LNCaP clone FGC (cell line): Measurements from ENCODE around the gene WDR7.

Source experiments
- DNase-seq: peaks from one replicate; pipeline ENCODE4 v3.0.0-alpha.2; 2011; ENCODE audit warnings: low read depth
- H3K4me3 ChIP-seq: 2 replicates; pipeline ENCODE4 v1.5.1; 2011; ENCODE audit warnings: mild to moderate bottlenecking, low read depth, low read length, control low read depth
- TF ChIP-seq, protein P1 (sequence below): IDR thresholded peaks from 2 replicates; pipeline ENCODE4 v1.5.1; 2012; ENCODE audit warnings: mild to moderate bottlenecking; ENCODE audit not compliant: control insufficient read depth, insufficient read depth; ENCODE audit errors: extremely low read depth

Gene WDR7

DNA sequence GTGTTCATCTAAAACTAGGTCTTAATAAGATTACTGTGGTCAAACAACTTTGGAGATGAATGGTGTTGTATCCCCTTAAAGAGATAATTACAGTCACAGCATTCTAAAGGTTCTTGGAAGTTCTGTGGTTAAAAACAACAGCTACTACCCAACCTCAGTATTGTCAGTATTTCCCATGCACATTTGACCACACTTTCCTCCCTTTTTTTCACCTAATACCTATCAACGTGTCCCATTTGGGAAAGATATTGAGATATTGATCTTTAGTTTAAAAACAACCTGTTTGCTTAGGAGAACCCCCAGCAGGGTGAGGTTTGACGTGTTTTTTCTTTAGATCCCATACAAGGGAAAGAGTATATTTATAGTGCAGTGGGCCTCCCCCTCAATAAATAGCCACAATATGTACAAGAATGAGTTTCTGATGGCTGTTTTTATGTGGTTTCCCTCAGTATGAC, 65.6 kb downstream of the WDR7 start:
- H3K4me3 ChIP-seq: no peak overlapping the region
- DNase-seq: no peak
- TF ChIP-seq, protein P1, sequence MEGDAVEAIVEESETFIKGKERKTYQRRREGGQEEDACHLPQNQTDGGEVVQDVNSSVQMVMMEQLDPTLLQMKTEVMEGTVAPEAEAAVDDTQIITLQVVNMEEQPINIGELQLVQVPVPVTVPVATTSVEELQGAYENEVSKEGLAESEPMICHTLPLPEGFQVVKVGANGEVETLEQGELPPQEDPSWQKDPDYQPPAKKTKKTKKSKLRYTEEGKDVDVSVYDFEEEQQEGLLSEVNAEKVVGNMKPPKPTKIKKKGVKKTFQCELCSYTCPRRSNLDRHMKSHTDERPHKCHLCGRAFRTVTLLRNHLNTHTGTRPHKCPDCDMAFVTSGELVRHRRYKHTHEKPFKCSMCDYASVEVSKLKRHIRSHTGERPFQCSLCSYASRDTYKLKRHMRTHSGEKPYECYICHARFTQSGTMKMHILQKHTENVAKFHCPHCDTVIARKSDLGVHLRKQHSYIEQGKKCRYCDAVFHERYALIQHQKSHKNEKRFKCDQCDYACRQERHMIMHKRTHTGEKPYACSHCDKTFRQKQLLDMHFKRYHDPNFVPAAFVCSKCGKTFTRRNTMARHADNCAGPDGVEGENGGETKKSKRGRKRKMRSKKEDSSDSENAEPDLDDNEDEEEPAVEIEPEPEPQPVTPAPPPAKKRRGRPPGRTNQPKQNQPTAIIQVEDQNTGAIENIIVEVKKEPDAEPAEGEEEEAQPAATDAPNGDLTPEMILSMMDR: no peak

DNA sequence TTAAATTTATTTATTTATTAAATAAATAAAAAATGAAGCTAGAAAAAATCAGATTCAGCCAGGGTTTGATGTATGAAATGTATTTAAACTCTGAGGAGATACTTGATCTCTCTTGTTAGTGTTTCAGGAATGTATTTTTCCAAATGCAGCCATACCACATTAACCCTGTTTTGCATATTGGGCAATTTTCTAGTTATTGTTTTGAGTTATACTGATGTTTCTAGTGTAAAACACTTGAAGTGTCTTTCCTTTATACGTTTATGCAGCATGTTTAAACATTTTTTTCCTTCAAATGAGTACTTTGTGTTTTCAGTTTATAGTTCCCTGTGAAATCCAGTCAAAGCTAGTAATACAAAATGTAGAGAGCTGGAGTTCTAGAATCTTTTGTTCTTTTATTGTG, 69.9 kb downstream of the WDR7 start:
- H3K4me3 ChIP-seq: no peak overlapping the region
- TF ChIP-seq, protein P1: no peak
- DNase-seq: no peak

DNA sequence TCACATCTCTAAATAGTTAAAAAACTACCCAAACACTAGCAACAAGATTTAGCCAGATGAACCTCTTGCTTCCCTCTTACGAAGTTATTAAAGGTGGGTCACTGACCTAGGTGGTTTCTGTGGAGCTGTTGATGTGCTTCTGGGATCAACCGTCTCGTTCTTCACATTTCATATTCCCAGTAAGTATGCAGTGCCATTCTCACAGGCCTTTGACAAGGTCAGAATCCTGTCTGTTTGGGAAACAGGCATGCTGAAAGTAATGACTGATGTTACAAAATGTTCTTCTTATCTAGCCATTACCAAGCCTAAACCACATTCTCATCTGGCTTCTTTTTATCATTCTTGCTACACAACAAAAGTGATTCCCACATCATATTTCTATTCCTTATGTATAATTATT, 70.3 kb downstream of the WDR7 start:
- no peak for DNase-seq
- TF ChIP-seq, protein P1: no peak
- no peak overlapping the region for H3K4me3 ChIP-seq

DNA sequence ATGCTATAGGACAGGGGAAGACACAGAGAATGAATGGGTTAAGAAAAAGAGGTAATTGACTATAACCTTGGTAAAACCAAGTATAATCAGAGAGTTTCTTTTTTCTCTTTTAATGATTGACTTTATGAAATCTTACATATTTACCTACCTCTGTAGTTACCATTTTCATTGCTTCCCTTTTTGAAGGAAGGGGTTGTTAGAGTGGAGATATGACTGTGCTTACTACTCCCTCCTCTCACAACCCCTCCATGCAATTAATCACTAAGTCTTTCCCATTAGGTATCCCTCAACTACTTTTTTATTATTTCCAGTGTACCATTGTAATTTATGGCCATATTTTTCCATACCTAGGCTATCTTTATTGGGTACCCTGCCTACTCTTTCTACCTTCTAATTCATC, 71.4 kb downstream of the WDR7 start:
- DNase-seq: no peak
- TF ChIP-seq, protein P1: no peak
- no peak overlapping the region for H3K4me3 ChIP-seq

DNA sequence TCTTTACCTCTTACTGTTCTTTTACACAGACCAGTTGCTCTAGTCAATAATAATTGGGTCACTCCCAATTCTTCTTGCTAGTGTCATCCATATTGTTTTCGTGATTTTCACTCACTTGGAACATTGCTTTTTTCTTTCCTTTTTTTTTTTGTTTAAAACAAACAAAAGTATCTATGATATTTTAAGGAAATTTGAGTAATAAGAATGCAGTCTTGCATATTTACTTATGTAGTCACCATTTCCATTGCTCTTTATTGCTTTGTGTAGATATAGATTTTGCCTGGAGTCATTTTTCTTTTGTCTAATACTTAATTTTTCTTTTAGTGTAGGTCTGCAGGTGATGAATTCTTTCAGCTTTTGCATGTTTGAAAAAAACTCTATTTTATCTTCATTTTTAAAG, 71.9 kb downstream of the WDR7 start:
- TF ChIP-seq, protein P1: no peak
- no peak for DNase-seq
- H3K4me3 ChIP-seq: no peak overlapping the region

DNA sequence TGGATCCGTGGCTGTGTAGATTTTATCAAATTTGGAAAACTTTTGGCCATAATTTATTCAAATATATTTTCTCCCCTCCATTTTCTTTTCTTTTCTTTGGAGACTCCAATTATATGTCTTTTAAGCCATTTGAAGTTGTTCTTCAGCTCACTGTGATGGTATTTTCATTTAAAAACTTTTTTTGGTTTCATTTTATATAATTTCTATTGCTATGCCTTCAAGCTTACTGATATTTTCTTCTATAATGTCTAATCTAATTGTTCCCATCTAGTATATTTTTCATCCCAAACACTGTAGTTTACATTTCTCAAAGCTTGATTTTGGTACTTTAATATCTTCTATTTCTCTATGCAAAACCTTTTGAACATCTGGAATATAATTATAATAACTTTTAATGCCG, 72.5 kb downstream of the WDR7 start:
- TF ChIP-seq, protein P1: no peak

DNA sequence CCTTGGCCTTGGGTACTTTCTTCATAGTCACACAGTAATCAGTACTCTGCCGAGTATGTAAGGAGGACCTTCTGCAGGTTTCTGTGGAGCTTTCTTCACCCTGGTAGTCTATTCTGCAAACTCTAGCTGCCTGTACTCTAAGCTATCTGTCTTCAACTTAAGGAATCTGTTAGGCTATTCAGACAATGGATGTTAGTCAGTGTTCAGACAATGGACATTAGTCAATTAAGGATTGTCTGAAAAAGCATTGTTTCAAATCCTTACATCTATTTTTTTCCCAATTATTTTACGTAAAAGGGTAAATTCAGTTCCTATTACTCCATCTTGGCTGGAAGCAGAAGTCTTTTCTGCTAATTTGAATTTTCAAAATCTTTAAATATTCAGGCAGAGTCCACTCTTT, 75.7 kb downstream of the WDR7 start:
- TF ChIP-seq, protein P1: no peak
- DNase-seq: no peak
- H3K4me3 ChIP-seq: no peak overlapping the region

More for the DNA sequence above, 72.5 kb downstream of the WDR7 start:
- DNase-seq: no peak
- H3K4me3 ChIP-seq: no peak overlapping the region
